GM21825 (cell line): ENCODE data around the gene ZBTB20.

Source experiments
- ATAC-seq: cut with Tn5 transposase; IDR thresholded peaks from one replicate; pipeline ENCODE4 v1.9.1; 2021; ENCODE audit warnings: mild to moderate bottlenecking, moderate library complexity; ENCODE audit not compliant: unreplicated experiment

Gene ZBTB20

GRCh38 chr3:114725966-114726365 lies 421.1 kb downstream of the ZBTB20 start:
- ATAC-seq = no peak

- ATAC-seq = no peak
Observed at GRCh38 chr3:114722530-114722929, 424.6 kb downstream of the ZBTB20 start.

- peak; percentile 55 for ATAC-seq
Observed at GRCh38 chr3:114721864-114722263, 425.2 kb downstream of the ZBTB20 start.

GRCh38 chr3:114721209-114721608 lies 425.9 kb downstream of the ZBTB20 start:
- no peak for ATAC-seq

GRCh38 chr3:114718898-114719210 lies 428.2 kb downstream of the ZBTB20 start:
- ATAC-seq = no peak

- ATAC-seq = no peak
Observed at GRCh38 chr3:114718071-114718897, 428.8 kb downstream of the ZBTB20 start.

- no peak for ATAC-seq
Observed at GRCh38 chr3:114716916-114717315, 430.2 kb downstream of the ZBTB20 start.

GRCh38 chr3:114716126-114716525 lies 431.0 kb downstream of the ZBTB20 start:
- no peak for ATAC-seq

GRCh38 chr3:114714957-114715460 lies 432.1 kb downstream of the ZBTB20 start:
- ATAC-seq = no peak

- ATAC-seq = no peak
Observed at GRCh38 chr3:114714237-114714636, 432.9 kb downstream of the ZBTB20 start.

- ATAC-seq = no peak
Observed at GRCh38 chr3:114712728-114713492, 434.2 kb downstream of the ZBTB20 start.

GRCh38 chr3:114711321-114711886 lies 435.7 kb downstream of the ZBTB20 start:
- no peak for ATAC-seq

GRCh38 chr3:114709102-114709501 lies 438.0 kb downstream of the ZBTB20 start:
- no peak for ATAC-seq

GRCh38 chr3:114707252-114707860 lies 439.7 kb downstream of the ZBTB20 start:
- ATAC-seq = no peak

- peak; percentile 75 for ATAC-seq
Observed at GRCh38 chr3:114706591-114707232, 440.4 kb downstream of the ZBTB20 start.

GRCh38 chr3:114700637-114701234 lies 446.4 kb downstream of the ZBTB20 start:
- ATAC-seq = no peak

- no peak for ATAC-seq
Observed at GRCh38 chr3:114698146-114699105, 448.7 kb downstream of the ZBTB20 start.

- ATAC-seq = no peak
Observed at GRCh38 chr3:114697401-114697800, 449.7 kb downstream of the ZBTB20 start.

GRCh38 chr3:114694251-114694650 lies 452.8 kb downstream of the ZBTB20 start:
- no peak for ATAC-seq
